ENCODE results near the gene ATG10. TPM values are rescaled to one million over a fixed set of nuclear protein-coding genes. Genes with fewer than 3 reads are reported as not detected.

Gene ATG10
- total RNA-seq: 3.6 and 5.4 TPM in 2 replicates

DNA sequence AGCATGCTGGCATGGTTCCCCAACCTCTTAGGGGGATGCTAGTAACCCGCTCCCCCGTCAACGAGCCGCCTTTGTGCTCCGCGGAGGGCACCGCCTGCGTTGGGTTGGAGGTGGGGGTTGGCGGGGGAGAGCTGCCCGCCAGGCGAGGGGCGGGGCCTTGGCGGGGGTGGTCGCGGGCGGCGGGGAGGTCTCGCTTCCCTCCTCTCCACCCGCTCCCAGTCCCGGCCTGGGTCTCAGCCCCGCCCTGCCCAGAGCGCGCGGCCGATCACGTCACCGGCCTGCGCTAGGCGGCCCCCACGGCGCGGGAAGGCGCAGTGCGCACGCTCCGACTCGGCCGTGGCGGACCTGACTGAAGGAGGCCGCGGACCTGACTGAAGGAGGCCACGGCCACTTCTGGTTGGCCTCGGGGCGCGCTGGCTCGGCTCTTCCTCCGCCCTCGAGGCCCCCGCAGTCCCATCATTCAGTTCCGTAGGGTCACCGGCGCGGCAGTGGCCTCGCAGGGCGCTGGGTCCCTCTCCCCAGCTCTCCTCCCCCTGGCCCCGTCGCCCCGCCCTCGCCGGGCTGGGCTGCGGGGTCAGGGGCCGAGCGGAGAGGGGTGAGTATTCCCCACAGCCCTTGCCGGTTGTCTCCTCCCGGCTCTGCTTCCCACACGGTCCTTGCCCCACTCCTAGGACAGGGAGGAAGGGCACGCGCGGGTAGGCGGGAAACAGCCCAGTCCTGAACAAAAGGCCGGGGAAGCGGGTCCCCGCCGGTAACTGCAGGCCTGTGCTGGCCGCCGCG lies at the start of gene ATG10:
Gene ATG10, plus strand, starts transcription at position 312 of the 780 bp plus-strand sequence. CDS start 15,548 bp downstream, outside the sequence.

DNA sequence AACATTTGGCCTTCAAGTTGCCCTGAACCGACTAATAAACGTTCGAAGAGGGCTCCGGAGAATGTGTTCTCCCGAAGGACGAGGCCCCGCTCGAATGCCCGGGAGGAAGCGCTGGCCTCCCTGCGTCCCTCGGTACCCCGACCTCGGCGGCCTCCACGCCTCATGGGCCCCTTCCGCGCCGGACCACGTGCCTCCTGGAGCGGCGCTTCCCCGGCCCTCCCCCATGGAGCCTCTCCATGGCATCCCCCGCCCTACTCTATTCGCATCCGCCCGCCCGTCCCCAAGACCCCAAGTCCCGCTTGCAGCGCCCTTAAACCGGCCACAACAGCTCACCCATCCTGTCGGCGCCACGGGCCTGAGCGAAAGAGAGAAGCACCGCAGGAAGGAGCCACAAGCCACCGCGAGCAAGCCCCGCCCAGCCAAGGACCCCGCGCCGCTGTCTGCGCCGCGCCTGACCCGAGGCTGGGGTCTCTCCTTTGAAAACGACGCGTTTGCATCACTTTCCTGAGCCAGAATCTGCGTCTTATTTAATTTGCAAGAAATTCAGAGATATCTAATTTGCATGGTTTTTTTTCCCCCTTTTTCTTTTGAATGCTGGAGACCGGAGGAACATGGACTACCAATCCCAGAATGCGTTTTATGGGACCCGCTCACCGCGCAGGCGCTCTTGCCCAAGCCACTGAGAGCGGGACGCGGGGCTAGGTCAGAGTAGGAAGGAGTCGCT lies 306.3 kb downstream of the ATG10 start, which contains the start of gene RPS23:
Gene RPS23, minus strand, starts transcription at position 368 of the 724 bp plus-strand sequence. Its CDS starts 31 bp downstream, at position 337.

Other genes starting within 250 kb of the ATG10 start
- gene SSBP2, start 220.9 kb upstream of the ATG10 start, total RNA-seq: 15.7 and 24.9 TPM in 2 replicates